DOHH2 (cell line): ENCODE measurements around the gene TMEM38A.

Experiments used
- H3F3A ChIP-seq: fragments of 200-600 bp; sonication (generic), shearing (Covaris generic); 2 replicates; pipeline ENCODE4 v1.6.0; 2016; ENCODE audit warnings: antibody characterized with exemption, mild to moderate bottlenecking; ENCODE audit not compliant: control insufficient read depth, insufficient read depth
- H3K27ac ChIP-seq: fragments of 200-600 bp; sonication (generic); 2 replicates; pipeline ENCODE4 v1.5.1; 2014; ENCODE audit warnings: low read depth, mild to moderate bottlenecking, low read length, moderate library complexity
- H3K27me3 ChIP-seq: fragments of 200-600 bp; sonication (generic); 2 replicates; pipeline ENCODE4 v1.6.1; 2014; ENCODE audit warnings: mild to moderate bottlenecking, low read length, mixed read lengths; ENCODE audit not compliant: control insufficient read depth
- H3K36me3 ChIP-seq: fragments of 200-600 bp; sonication (generic); 2 replicates; pipeline ENCODE4 v1.6.1; 2014; ENCODE audit warnings: mild to moderate bottlenecking, low read length, moderate library complexity, mixed read lengths; ENCODE audit not compliant: control insufficient read depth
- H3K4me1 ChIP-seq: fragments of 200-600 bp; sonication (generic); 2 replicates; pipeline ENCODE4 v1.6.1; 2014; ENCODE audit warnings: mild to moderate bottlenecking, low read length, mixed read lengths; ENCODE audit not compliant: control insufficient read depth
- H3K4me2 ChIP-seq: fragments of 200-600 bp; sonication (generic); 2 replicates; pipeline ENCODE4 v1.6.0; 2014; ENCODE audit warnings: mild to moderate bottlenecking, low read length, moderate library complexity
- H3K4me3 ChIP-seq: fragments of 200-600 bp; sonication (generic); 2 replicates; pipeline ENCODE4 v1.5.1; 2014; ENCODE audit warnings: mild to moderate bottlenecking, low read length, mixed read lengths
- H3K79me2 ChIP-seq: fragments of 200-600 bp; sonication (generic); 2 replicates; pipeline ENCODE4 v1.6.1; 2014; ENCODE audit warnings: mild to moderate bottlenecking, low read length, mixed read lengths; ENCODE audit not compliant: control insufficient read depth
- H3K9me2 ChIP-seq: fragments of 200-600 bp; sonication (generic); replicated peaks from 2 replicates; pipeline ENCODE4 v1.6.1; 2014; ENCODE audit warnings: mild to moderate bottlenecking, low read length, mixed read lengths; ENCODE audit not compliant: control insufficient read depth
- H3K9me3 ChIP-seq: fragments of 200-600 bp; sonication (generic); 2 replicates; pipeline ENCODE4 v1.6.1; 2014; ENCODE audit warnings: antibody characterized with exemption, low read length, mixed read lengths; ENCODE audit not compliant: control insufficient read depth, insufficient read depth
- H4K20me1 ChIP-seq: fragments of 200-600 bp; sonication (generic); 2 replicates; pipeline ENCODE4 v1.6.0; 2014; ENCODE audit warnings: low read depth, mild to moderate bottlenecking, antibody characterized with exemption, low read length, moderate library complexity; ENCODE audit not compliant: control insufficient read depth, insufficient read depth
- CTCF ChIP-seq: fragments of 200-600 bp; sonication (generic); IDR thresholded peaks from one replicate; pipeline ENCODE4 v1.5.1; 2014; ENCODE audit warnings: antibody characterized with exemption, mild to moderate bottlenecking, low read depth, low read length; ENCODE audit not compliant: poor library complexity, severe bottlenecking
- EZH2phosphoT487 ChIP-seq: fragments of 200-600 bp; sonication (generic); IDR thresholded peaks from 2 replicates; pipeline ENCODE4 v1.6.1; 2017; ENCODE audit warnings: borderline replicate concordance, mild to moderate bottlenecking, antibody characterized with exemption, low read length, moderate library complexity, mixed read lengths

The TMEM38A gene

GRCh38 chr19:16688084-16688483 is 27.1 kb downstream of the TMEM38A start:
- H3K27ac ChIP-seq = no peak overlapping the region
- TF ChIP-seq CTCF (no peak), EZH2phosphoT487 (no peak)

GRCh38 chr19:16698914-16699313 is 38.0 kb downstream of the TMEM38A start:
- H3K4me1 ChIP-seq = no peaks in the 10 kb centered on the region
- no peaks in the 10 kb centered on the region for H3K27me3 ChIP-seq
- H3K4me2 ChIP-seq = no peak overlapping the region
- no peaks in the 10 kb centered on the region for H3K79me2 ChIP-seq
- no peak overlapping the region for H3K27ac ChIP-seq
- H3K4me3 ChIP-seq = no peak overlapping the region
- no peak for TF ChIP-seq CTCF
- no peak for TF ChIP-seq EZH2phosphoT487
- no peaks in the 10 kb centered on the region for H3F3A ChIP-seq
- H3K9me3 ChIP-seq = no peaks in the 10 kb centered on the region
- no peaks in the 10 kb centered on the region for H4K20me1 ChIP-seq
- H3K36me3 ChIP-seq = no peaks in the 10 kb centered on the region
- H3K9me2 ChIP-seq = no peaks in the 10 kb centered on the region

More at GRCh38 chr19:16688084-16688483, 27.1 kb downstream of the TMEM38A start:
- Histone ChIP-seq H4K20me1 (no peaks in the 10 kb centered on the region), H3K36me3 (no peaks in the 10 kb centered on the region), H3K27me3 (no peaks in the 10 kb centered on the region), H3K9me3 (no peaks in the 10 kb centered on the region), H3F3A (0 out of 2 replicates have a peak, but pooled peaks cover 3% of the 10 kb centered on the region), H3K4me3 (no peak overlapping the region), H3K79me2 (no peaks in the 10 kb centered on the region), H3K4me1 (no peaks in the 10 kb centered on the region), H3K4me2 (no peak overlapping the region), H3K9me2 (no peaks in the 10 kb centered on the region)

- no peaks in the 10 kb centered on the region for H3K9me2 ChIP-seq
- H3K4me1 ChIP-seq = no peaks in the 10 kb centered on the region
- TF ChIP-seq CTCF (no peak), EZH2phosphoT487 (no peak)
- no peaks in the 10 kb centered on the region for H3K36me3 ChIP-seq
- no peak overlapping the region for H3K4me2 ChIP-seq
- no peaks in the 10 kb centered on the region for H3K9me3 ChIP-seq
- H3K27me3 ChIP-seq = no peaks in the 10 kb centered on the region
- H3F3A ChIP-seq = no peaks in the 10 kb centered on the region
- no peak overlapping the region for H3K4me3 ChIP-seq
- H4K20me1 ChIP-seq = no peaks in the 10 kb centered on the region
- no peak overlapping the region for H3K27ac ChIP-seq
- no peaks in the 10 kb centered on the region for H3K79me2 ChIP-seq
Observed at GRCh38 chr19:16702123-16702522, 41.2 kb downstream of the TMEM38A start.
